Measurements from ENCODE around the gene SSR2. TPM values are rescaled to one million over a fixed set of nuclear protein-coding genes. Genes with fewer than 3 reads are reported as not detected.

SSR2 gene
- polyA plus RNA-seq, 1 of the 3 experiments (the other 2 are of a cell fraction): 1,136 TPM

- no peak for TF ChIP-seq TAF1 (IDR thresholded peaks at IDR 0.05; ENCODE audit: borderline replicate concordance, low read depth, low read length)
- TF ChIP-seq MXI1 (IDR thresholded peaks at IDR 0.05; ENCODE audit: low read depth, low read length): no peak
- no peaks in the 10 kb centered on the region for H3K9me3 ChIP-seq
- peaks cover 44% of the 10 kb centered on the region for H3K79me2 ChIP-seq (ENCODE audit: insufficient read depth)
- ChIA-PET POLR2A (no interaction called here), CTCF (no interaction called here)
- WGBS (ENCODE audit: low lambda C conversion rate): 23% methylated on average over 17 of the region's 17 CpGs
- H4K20me1 ChIP-seq (ENCODE audit: insufficient read depth): peaks cover 8% of the 10 kb centered on the region
- peak overlapping the region; percentile 90 for H2AFZ ChIP-seq (ENCODE audit: low read depth)
- no peak for DNase-seq
- peak overlapping the region; percentile 87 to 94 for H3K4me3 ChIP-seq (ENCODE audit: low read depth in 2 of 2, low read length in 1 of 2)
- peak overlapping the region; percentile 85 for H3K4me2 ChIP-seq
- peak overlapping the region; percentile 93; a peak in 3 of 4 replicates for H3K27ac ChIP-seq (ENCODE audit: low read depth in 2 of 2, low read length in 1 of 2)
- peaks cover 6 to 17% of the 10 kb centered on the region in 2 experiments; a peak in 3 of 4 replicates for H3K4me1 ChIP-seq (ENCODE audit: control insufficient read depth in 1 of 2, insufficient read depth in 2 of 2, low read depth in 1 of 2, low read length in 1 of 2)
- peaks cover 2 to 23% of the 10 kb centered on the region in 2 experiments for H3K36me3 ChIP-seq (replicated peaks in 1 of 2; ENCODE audit: control insufficient read depth in 1 of 2, insufficient read depth in 2 of 2, low read length in 1 of 2)
- H3F3A ChIP-seq (replicated peaks; ENCODE audit: insufficient read depth): peaks cover 8% of the 10 kb centered on the region
- peak overlapping the region; percentile 78 for H3K9ac ChIP-seq
- no peaks in the 10 kb centered on the region for H3K9me2 ChIP-seq
- H3K27me3 ChIP-seq (ENCODE audit: insufficient read depth): no peaks in the 10 kb centered on the region
These were observed 34.7 kb upstream of the SSR2 start for GRCh38 chr1:156055281-156056048.

DNA sequence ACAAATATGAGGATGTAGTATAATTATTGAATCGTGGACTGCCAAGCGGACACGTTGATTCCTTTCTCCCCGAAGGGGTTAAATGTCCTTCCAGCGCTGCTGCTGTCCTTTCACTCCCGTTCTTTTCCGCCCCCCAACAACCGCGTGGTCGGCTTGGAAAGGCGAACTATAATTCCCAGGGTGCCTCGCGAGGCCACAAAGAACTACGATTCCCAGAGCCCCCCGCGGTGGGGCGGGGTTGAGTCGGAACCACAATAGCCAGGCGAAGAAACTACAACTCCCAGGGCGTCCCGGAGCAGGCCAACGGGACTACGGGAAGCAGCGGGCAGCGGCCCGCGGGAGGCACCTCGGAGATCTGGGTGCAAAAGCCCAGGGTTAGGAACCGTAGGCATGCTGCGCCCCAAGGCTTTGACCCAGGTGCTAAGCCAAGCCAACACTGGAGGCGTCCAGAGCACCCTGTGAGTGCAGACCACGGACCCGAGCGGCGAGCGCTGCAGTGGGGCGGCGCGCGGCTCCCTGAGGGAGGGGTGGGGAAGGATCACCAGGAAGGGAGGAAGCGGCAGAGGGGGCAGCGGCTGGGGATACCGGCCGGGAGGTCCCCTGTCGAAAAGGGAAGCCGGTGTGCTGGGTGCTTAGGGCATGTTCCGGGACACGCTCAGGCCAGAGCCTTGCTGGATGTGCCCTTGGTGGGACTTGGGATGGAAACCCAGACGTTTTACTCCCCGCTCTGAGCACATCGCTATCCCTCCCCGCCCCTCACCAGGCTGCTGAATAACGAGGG lies 33.9 kb upstream of the SSR2 start, which contains the start of gene LAMTOR2:
Gene LAMTOR2 (plus strand): TSS at position 283 of the 781 bp plus-strand sequence. CDS start 108 bp downstream, at position 391.
- Histone ChIP-seq H3K4me3 (ENCODE audit: low read depth in 2 of 2, low read length in 1 of 2) (peak within 1 kb of the TSS; percentile 87 to 94), H4K20me1 (ENCODE audit: insufficient read depth) (peaks cover 8% of the 10 kb centered on the region), H3K27ac (ENCODE audit: low read depth in 2 of 2, low read length in 1 of 2) (peak within 1 kb of the TSS; percentile 93 to 100), H3K4me2 (peak within 1 kb of the TSS; percentile 85), H3K4me1 (ENCODE audit: control insufficient read depth in 1 of 2, insufficient read depth in 2 of 2, low read depth in 1 of 2, low read length in 1 of 2) (peaks cover 6 to 17% of the 10 kb centered on the region in 2 experiments; a peak in 3 of 4 replicates), H3K9me3 (no peaks in the 10 kb centered on the region), H3F3A (replicated peaks; ENCODE audit: insufficient read depth) (peaks cover 8% of the 10 kb centered on the region), H2AFZ (ENCODE audit: low read depth) (peak within 1 kb of the TSS; percentile 90), H3K9me2 (no peaks in the 10 kb centered on the region), H3K79me2 (ENCODE audit: insufficient read depth) (peaks cover 44% of the 10 kb centered on the region), H3K9ac (peak within 1 kb of the TSS; percentile 78), H3K27me3 (ENCODE audit: insufficient read depth) (no peaks in the 10 kb centered on the region), H3K36me3 (replicated peaks in 1 of 2; ENCODE audit: control insufficient read depth in 1 of 2, insufficient read depth in 2 of 2, low read length in 1 of 2) (peaks cover 2 to 30% of the 10 kb centered on the region in 2 experiments)
- 2% methylated on average over 27 of the region's 53 CpGs for WGBS (ENCODE audit: low lambda C conversion rate)
- ChIA-PET POLR2A (interaction anchor here (0.7 kb wide), 1 partner anchor 28 kb away, joined by 4 read pairs; the partner anchor contains the start of gene MEX3A), CTCF (interaction anchor here (0.8 to 3.1 kb wide), 6 partner anchors 11 to 76 kb away, joined by 3 to 19 read pairs (median 4); no protein-coding TSS in a partner anchor)
- peak; percentile 93 for DNase-seq
- TF ChIP-seq MEF2A (IDR thresholded peaks at IDR 0.05; ENCODE audit: borderline replicate concordance, low read depth) (no peak), NFIC (IDR thresholded peaks at IDR 0.05; ENCODE audit: borderline replicate concordance) (0 out of 2 replicates have a peak, but pooled peaks have one; percentile 8), SMC3 (IDR thresholded peaks at IDR 0.05; ENCODE audit: low read depth, low read length) (no peak), MXI1 (IDR thresholded peaks at IDR 0.05; ENCODE audit: low read depth, low read length) (peak; percentile 95), POLR2AphosphoS5 (IDR thresholded peaks at IDR 0.05; ENCODE audit: low read depth, low read length) (peak; percentile 75), FOSL2 (IDR thresholded peaks at IDR 0.05; ENCODE audit: borderline replicate concordance, low read depth) (no peak), EZH2phosphoT487 (IDR thresholded peaks at IDR 0.05; ENCODE audit: borderline replicate concordance, low read depth) (no peak), RXRA (IDR thresholded peaks at IDR 0.05; ENCODE audit: borderline replicate concordance, low read depth) (no peak), GABPA (IDR thresholded peaks at IDR 0.05; ENCODE audit: low read depth) (peak; percentile 77), TEAD4 (IDR thresholded peaks at IDR 0.05; ENCODE audit: borderline replicate concordance, insufficient read depth) (no peak), YY1 (IDR thresholded peaks at IDR 0.05; ENCODE audit: low read depth) (peak; percentile 69), EP300 (IDR thresholded peaks at IDR 0.05; ENCODE audit: borderline replicate concordance in 1 of 2, low read depth in 1 of 2, low read length in 1 of 2) (no peak), MAX (IDR thresholded peaks at IDR 0.05; ENCODE audit: low read depth) (peak; percentile 98)
- TF ChIP-seq, protein P1, sequence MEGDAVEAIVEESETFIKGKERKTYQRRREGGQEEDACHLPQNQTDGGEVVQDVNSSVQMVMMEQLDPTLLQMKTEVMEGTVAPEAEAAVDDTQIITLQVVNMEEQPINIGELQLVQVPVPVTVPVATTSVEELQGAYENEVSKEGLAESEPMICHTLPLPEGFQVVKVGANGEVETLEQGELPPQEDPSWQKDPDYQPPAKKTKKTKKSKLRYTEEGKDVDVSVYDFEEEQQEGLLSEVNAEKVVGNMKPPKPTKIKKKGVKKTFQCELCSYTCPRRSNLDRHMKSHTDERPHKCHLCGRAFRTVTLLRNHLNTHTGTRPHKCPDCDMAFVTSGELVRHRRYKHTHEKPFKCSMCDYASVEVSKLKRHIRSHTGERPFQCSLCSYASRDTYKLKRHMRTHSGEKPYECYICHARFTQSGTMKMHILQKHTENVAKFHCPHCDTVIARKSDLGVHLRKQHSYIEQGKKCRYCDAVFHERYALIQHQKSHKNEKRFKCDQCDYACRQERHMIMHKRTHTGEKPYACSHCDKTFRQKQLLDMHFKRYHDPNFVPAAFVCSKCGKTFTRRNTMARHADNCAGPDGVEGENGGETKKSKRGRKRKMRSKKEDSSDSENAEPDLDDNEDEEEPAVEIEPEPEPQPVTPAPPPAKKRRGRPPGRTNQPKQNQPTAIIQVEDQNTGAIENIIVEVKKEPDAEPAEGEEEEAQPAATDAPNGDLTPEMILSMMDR (IDR thresholded peaks at IDR 0.05): no peak
- TF ChIP-seq, protein P2, sequence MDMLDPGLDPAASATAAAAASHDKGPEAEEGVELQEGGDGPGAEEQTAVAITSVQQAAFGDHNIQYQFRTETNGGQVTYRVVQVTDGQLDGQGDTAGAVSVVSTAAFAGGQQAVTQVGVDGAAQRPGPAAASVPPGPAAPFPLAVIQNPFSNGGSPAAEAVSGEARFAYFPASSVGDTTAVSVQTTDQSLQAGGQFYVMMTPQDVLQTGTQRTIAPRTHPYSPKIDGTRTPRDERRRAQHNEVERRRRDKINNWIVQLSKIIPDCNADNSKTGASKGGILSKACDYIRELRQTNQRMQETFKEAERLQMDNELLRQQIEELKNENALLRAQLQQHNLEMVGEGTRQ (IDR thresholded peaks at IDR 0.05; ENCODE audit: borderline replicate concordance, low read depth, low read length): no peak
- TF ChIP-seq, protein P3, sequence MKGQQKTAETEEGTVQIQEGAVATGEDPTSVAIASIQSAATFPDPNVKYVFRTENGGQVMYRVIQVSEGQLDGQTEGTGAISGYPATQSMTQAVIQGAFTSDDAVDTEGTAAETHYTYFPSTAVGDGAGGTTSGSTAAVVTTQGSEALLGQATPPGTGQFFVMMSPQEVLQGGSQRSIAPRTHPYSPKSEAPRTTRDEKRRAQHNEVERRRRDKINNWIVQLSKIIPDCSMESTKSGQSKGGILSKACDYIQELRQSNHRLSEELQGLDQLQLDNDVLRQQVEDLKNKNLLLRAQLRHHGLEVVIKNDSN (IDR thresholded peaks at IDR 0.05; ENCODE audit: borderline replicate concordance, low read depth): peak; percentile 60; the same call in 1 of the 2 replicates
- TF ChIP-seq, protein P4, sequence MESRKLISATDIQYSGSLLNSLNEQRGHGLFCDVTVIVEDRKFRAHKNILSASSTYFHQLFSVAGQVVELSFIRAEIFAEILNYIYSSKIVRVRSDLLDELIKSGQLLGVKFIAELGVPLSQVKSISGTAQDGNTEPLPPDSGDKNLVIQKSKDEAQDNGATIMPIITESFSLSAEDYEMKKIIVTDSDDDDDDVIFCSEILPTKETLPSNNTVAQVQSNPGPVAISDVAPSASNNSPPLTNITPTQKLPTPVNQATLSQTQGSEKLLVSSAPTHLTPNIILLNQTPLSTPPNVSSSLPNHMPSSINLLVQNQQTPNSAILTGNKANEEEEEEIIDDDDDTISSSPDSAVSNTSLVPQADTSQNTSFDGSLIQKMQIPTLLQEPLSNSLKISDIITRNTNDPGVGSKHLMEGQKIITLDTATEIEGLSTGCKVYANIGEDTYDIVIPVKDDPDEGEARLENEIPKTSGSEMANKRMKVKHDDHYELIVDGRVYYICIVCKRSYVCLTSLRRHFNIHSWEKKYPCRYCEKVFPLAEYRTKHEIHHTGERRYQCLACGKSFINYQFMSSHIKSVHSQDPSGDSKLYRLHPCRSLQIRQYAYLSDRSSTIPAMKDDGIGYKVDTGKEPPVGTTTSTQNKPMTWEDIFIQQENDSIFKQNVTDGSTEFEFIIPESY (IDR thresholded peaks at IDR 0.05; ENCODE audit: borderline replicate concordance, low read depth): peak; percentile 91
